Gastroesophageal sphincter (tissue), 4 donors: Measurements from ENCODE around the gene APBB1IP. TPM values are rescaled to one million over a fixed set of nuclear protein-coding genes. Genes with fewer than 3 reads are reported as not detected.

ENCODE experiments used
- ATAC-seq: fragments of 150-250 bp; one replicate; pipeline ENCODE4 v1.9.1; 2016; ENCODE audit warnings: mild to moderate bottlenecking, moderate library complexity
- H3K27ac ChIP-seq, 4 donors: fragments of 200-600 bp; sonication (generic) in 3 of 4; 1 replicate in 3 of 4; 2 replicates in 1 of 4; pipeline ENCODE4 v1.5.1; 2016 to 2019
- H3K27me3 ChIP-seq: fragments of 200-600 bp; sonication (generic); one replicate; pipeline ENCODE4 v1.5.1; 2019
- H3K36me3 ChIP-seq, 2 donors: fragments of 200-600 bp; sonication (generic); one replicate each; pipeline ENCODE4 v1.5.1; 2019; ENCODE audit warnings: control low read depth in 1 of 2
- H3K4me1 ChIP-seq, 3 donors: fragments of 200-600 bp; sonication (generic); 1 replicate in 2 of 3; 2 replicates in 1 of 3; pipeline ENCODE4 v1.5.1; 2016 to 2019; ENCODE audit warnings: control low read depth in 2 of 3
- H3K4me3 ChIP-seq, 2 donors: fragments of 200-600 bp; sonication (generic); one replicate each; pipeline ENCODE4 v1.5.1; 2019; ENCODE audit warnings: mild to moderate bottlenecking in 1 of 2, moderate library complexity in 1 of 2
- H3K9me3 ChIP-seq, 3 donors: fragments of 200-600 bp; sonication (generic); one replicate each; pipeline ENCODE4 v1.5.1; 2017 to 2019; ENCODE audit warnings: control low read depth in 2 of 3
- EP300 ChIP-seq: sonication (generic); formaldehyde crosslinking; IDR thresholded peaks from one replicate; pipeline ENCODE4 v1.6.1; 2017; ENCODE audit warnings: antibody characterized with exemption, mild to moderate bottlenecking
- POLR2A ChIP-seq, 2 donors: fragments of 450-650 bp; IDR thresholded peaks; one replicate each; pipeline ENCODE4 v1.6.1; 2017; ENCODE audit warnings: antibody characterized with exemption in 2 of 2, mild to moderate bottlenecking in 2 of 2, moderate library complexity in 1 of 2
- POLR2AphosphoS5 ChIP-seq: sonication (generic); formaldehyde crosslinking; IDR thresholded peaks from one replicate; pipeline ENCODE4 v1.6.1; 2017; ENCODE audit warnings: antibody characterized with exemption
- WGBS, 2 donors: methylation state at CpG; one replicate each; pipeline ENCODE4 v1.1.5; 2018; ENCODE audit warnings: low coverage in 1 of 2; 5-methylcytosine and 5-hydroxymethylcytosine counted together
- total RNA-seq, 4 donors: library from RNA; depleted of rRNA; stranded (reverse); fragments of >200 nt; gene quantifications; one replicate each; pipeline ENCODE4 v1.1.0, GENCODE V29; 2016
- TF ChIP-seq, protein P1 (sequence below), 4 experiments: fragments of 200-600 bp in 2 of 4; fragments of 450-650 bp in 2 of 4; sonication (generic) in 1 of 4; IDR thresholded peaks; one replicate each; pipeline ENCODE4 v1.5.1; 2017 to 2019; ENCODE audit warnings: antibody characterized with exemption in 4 of 4, mild to moderate bottlenecking in 2 of 4, moderate library complexity in 2 of 4

APBB1IP gene
- total RNA-seq, 4 donors from 2014 or later, result 2.3 to 6.9 (median 4.9) TPM

DNA sequence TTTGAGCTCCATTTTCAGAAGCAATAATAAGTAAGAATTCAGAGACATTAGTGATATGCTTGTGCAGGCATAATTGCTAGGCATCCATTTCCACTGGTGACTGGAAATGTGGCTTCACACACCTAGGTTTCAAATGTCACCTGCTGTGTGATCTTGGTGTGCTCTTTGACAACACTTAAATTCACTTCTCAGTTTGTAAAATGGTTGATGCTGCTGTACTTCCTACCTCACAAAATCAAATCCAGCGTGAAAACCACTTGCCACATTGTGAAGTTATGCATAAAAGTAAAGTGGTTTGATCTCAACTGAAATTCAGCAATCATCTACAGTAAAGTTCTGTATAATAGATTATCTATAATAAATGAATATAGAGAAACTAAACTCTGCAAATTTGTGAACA, 82.4 kb downstream of the APBB1IP start:
- H3K9me3 ChIP-seq, result peaks cover 0 to 13% (median 0%) of the 10 kb centered on the region in 3 donors
- WGBS, 2 donors, result 59 to 100% methylated on average over 1 of the region's 1 CpG
- no peaks in the 10 kb centered on the region for H3K4me1 ChIP-seq
- no peak overlapping the region for H3K27ac ChIP-seq
- H3K36me3 ChIP-seq, result no peaks in the 10 kb centered on the region
- H3K27me3 ChIP-seq, result no peaks in the 10 kb centered on the region
- TF ChIP-seq POLR2A (IDR thresholded peaks at IDR 0.05), result no peak
- no peak for TF ChIP-seq POLR2AphosphoS5
- no peak for TF ChIP-seq EP300
- TF ChIP-seq, protein P1, sequence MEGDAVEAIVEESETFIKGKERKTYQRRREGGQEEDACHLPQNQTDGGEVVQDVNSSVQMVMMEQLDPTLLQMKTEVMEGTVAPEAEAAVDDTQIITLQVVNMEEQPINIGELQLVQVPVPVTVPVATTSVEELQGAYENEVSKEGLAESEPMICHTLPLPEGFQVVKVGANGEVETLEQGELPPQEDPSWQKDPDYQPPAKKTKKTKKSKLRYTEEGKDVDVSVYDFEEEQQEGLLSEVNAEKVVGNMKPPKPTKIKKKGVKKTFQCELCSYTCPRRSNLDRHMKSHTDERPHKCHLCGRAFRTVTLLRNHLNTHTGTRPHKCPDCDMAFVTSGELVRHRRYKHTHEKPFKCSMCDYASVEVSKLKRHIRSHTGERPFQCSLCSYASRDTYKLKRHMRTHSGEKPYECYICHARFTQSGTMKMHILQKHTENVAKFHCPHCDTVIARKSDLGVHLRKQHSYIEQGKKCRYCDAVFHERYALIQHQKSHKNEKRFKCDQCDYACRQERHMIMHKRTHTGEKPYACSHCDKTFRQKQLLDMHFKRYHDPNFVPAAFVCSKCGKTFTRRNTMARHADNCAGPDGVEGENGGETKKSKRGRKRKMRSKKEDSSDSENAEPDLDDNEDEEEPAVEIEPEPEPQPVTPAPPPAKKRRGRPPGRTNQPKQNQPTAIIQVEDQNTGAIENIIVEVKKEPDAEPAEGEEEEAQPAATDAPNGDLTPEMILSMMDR (IDR thresholded peaks at IDR 0.05), result no peak
- H3K4me3 ChIP-seq, result no peak overlapping the region
- no peak for ATAC-seq

DNA sequence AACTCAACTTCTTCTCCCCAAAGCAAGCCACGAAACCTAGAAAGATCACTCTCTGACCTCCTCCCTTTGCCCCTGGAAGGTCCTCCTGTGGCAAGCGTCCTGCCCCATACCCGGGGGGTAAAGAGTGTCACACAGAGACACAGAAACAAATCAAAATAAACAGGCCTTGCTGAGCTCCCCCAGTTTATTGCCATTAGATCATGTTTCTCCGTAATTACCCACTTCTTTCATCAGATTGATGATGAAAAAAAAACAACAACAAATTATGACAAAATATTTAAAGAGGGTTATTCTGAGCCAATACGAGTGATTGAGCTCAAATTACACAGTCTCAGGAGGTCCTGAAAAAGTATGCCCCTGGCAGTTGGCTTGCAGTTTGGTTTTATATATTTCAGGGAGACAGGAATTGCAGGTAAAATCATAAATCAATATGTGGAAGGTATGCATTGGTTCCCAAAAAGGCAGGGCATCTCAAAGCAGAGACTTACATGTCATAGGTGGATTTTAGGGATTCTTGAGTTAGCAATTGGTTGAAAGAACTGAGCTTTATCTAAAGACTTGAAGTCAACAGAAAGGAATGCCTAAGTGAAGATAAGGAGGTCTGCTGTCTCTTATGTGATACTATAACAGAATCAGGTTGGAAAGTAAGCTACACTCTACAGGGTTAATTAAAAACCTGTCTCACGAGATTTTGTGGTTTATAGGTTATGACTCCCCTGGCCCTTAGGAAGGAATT, 86.2 kb downstream of the APBB1IP start:
- no peak overlapping the region for H3K27ac ChIP-seq
- ATAC-seq, result no peak
- H3K4me1 ChIP-seq, result no peaks in the 10 kb centered on the region
- peaks cover 0 to 13% (median 0%) of the 10 kb centered on the region in 3 donors for H3K9me3 ChIP-seq
- WGBS, 2 donors, result 36 to 42% methylated on average over 5 of the region's 6 CpGs
- H3K36me3 ChIP-seq, result no peaks in the 10 kb centered on the region
- TF ChIP-seq EP300, result no peak
- TF ChIP-seq POLR2AphosphoS5, result no peak
- TF ChIP-seq, protein P1 (IDR thresholded peaks at IDR 0.05), result no peak
- no peak for TF ChIP-seq POLR2A (IDR thresholded peaks at IDR 0.05)
- no peaks in the 10 kb centered on the region for H3K27me3 ChIP-seq
- no peak overlapping the region for H3K4me3 ChIP-seq

DNA sequence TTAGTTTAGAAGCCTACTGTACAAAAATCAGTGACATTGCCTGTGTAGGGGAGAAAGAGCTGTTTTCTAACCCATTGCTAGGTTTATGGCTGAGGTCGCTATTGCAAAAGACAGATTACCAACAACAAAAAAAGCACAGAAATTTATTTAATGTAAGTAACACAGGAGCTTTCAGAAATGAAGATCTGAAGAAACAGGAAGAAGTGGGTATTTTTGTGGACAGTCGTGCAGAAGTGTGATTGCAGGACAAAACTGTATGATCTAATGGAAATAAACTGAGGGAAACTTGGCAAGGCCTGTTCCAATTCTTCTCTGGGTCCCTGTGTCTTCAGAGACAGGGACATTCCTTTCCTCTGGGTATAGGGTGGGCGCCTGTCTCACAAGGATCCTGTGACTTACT, 87.4 kb downstream of the APBB1IP start:
- TF ChIP-seq POLR2A (IDR thresholded peaks at IDR 0.05), result no peak
- no peak for TF ChIP-seq POLR2AphosphoS5
- TF ChIP-seq, protein P1 (IDR thresholded peaks at IDR 0.05), result no peak
- TF ChIP-seq EP300, result no peak
- no peak for ATAC-seq
- 50 to 63% methylated on average over 2 to 3 of the region's 3 CpGs for WGBS, 2 donors
- H3K27ac ChIP-seq, result no peak overlapping the region
- no peaks in the 10 kb centered on the region for H3K4me1 ChIP-seq
- no peaks in the 10 kb centered on the region for H3K27me3 ChIP-seq
- peaks cover 0 to 1% (median 0%) of the 10 kb centered on the region in 3 donors for H3K9me3 ChIP-seq
- H3K36me3 ChIP-seq, result no peaks in the 10 kb centered on the region
- no peak overlapping the region for H3K4me3 ChIP-seq

DNA sequence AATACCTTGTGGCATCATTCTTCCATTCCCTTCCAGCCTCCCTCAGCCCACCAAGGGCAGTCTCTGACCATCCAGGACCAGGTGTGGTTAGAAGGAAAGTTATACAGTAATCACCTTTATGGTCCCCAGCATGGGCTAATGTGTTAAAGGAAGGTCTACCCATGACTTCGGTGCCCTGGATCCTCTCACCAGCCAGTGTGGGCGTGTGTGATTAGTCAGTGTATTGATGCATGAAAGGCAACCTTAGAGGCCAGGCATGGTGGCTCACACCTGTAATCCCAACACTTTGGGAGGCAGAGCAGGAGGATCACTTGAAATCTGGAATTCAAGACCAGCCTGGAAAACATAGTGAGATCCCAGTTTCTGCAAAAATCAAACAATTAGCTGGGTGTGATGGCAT, 88.9 kb downstream of the APBB1IP start:
- WGBS, 2 donors, result no CpG with 5 or more reads among the region's 2 CpGs
- TF ChIP-seq, protein P1 (IDR thresholded peaks at IDR 0.05), result no peak
- no peak for TF ChIP-seq POLR2AphosphoS5
- no peak for TF ChIP-seq POLR2A (IDR thresholded peaks at IDR 0.05)
- TF ChIP-seq EP300, result no peak
- no peak overlapping the region for H3K4me3 ChIP-seq
- no peaks in the 10 kb centered on the region for H3K27me3 ChIP-seq
- ATAC-seq, result no peak
- no peaks in the 10 kb centered on the region for H3K4me1 ChIP-seq
- no peaks in the 10 kb centered on the region for H3K36me3 ChIP-seq
- H3K9me3 ChIP-seq, result no peaks in the 10 kb centered on the region
- H3K27ac ChIP-seq, result no peak overlapping the region

DNA sequence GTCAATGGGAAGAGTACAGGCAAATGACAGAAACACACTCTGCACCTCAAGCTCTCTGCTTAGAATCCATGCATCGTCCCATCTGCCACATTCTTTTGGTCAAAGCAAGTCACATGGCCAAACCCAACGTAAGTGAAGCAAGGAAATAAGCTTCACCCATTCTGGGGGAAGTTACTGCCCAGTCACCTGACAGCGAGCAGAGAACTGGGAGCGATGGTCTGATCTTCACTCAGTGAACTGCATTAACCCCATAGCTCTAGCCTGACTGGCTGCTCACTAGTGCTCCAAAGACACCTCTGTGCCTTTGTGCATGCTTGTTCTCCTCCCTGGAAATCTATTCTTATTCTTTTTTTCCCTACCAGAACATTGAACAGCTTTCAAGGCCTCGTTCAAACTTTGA, 89.9 kb downstream of the APBB1IP start:
- Histone ChIP-seq H3K36me3 (no peaks in the 10 kb centered on the region), H3K9me3 (no peaks in the 10 kb centered on the region), H3K27me3 (no peaks in the 10 kb centered on the region), H3K4me3 (no peak overlapping the region), H3K4me1 (no peaks in the 10 kb centered on the region), H3K27ac (no peak overlapping the region)
- WGBS, 2 donors, result 50 to 67% methylated on average over 1 to 5 of the region's 5 CpGs
- TF ChIP-seq EP300 (no peak), POLR2A (IDR thresholded peaks at IDR 0.05) (no peak), POLR2AphosphoS5 (no peak)
- TF ChIP-seq, protein P1 (IDR thresholded peaks at IDR 0.05), result no peak
- no peak for ATAC-seq
